Stimulated activated CD8-positive, alpha-beta memory T cell treated with anti-CD3 and anti-CD28 coated beads, Interleukin-7, amount 100 ng/mL, for 48 hours (primary cell): Measurements from ENCODE around the gene SSBP2.

Source experiments
- DNase-seq, 2 donors: peaks; one replicate each; pipeline ENCODE4 v3.0.0-alpha.2; 2020; ENCODE audit warnings: low read depth in 1 of 2; ENCODE audit errors: extremely low read depth in 1 of 2

Gene SSBP2

DNA sequence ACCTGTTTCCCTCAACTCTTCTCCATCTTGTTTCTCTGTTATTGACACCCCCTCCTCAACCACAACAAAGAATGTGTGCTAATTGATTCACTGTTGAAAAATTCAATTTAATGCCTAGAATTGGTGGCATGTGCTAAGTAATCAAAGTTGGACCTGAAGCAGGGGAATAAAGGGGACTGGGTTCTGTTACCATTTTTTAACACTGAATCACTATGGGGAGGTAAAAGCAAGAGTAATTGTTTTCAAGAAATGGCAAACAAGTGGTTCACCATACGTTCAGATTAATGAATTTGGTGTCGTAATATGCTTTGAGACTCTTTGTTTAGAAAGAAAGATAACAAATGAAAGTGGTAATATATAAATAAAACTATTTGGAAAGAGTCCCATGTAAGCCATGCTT lies 17.0 kb upstream of the SSBP2 start:
- no peak for DNase-seq

DNA sequence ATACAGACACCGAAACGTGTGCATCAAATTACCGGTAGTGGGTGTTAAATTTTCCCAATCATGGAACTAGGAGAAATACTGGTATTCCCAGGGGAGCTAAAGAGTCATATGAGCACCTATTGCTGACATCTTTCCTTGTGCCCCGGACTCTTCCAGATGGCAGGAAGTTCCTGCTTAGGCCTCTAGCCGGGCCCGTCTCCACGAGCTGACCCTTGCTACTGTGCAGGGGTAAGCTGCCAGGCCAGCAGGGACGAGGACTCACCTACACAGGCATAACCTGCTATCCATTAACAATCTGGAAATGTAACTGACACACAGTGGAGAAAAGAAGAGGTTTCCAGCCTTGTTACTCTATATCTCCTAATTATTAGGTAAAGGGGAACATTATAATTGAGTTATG lies 16.2 kb upstream of the SSBP2 start:
- no peak for DNase-seq

DNA sequence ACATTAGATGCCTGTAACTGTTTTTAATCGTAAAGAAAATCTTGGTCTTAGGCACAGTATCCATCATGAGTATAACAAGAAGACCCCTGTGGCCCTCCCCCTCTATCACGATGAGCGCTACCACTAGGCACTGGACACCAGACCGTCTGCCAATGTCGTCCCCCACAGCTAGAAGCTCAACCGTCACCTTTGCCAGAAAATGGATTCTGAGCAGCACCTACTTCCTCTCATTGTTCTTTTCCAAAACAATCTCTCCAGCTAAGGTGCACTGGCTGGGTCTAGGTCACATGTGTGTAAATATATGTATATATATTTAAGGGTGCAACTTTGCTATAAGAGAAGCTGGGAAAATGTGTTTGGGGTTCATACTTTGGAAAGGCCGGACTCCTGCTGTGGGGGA lies 15.7 kb upstream of the SSBP2 start:
- no peak for DNase-seq

DNA sequence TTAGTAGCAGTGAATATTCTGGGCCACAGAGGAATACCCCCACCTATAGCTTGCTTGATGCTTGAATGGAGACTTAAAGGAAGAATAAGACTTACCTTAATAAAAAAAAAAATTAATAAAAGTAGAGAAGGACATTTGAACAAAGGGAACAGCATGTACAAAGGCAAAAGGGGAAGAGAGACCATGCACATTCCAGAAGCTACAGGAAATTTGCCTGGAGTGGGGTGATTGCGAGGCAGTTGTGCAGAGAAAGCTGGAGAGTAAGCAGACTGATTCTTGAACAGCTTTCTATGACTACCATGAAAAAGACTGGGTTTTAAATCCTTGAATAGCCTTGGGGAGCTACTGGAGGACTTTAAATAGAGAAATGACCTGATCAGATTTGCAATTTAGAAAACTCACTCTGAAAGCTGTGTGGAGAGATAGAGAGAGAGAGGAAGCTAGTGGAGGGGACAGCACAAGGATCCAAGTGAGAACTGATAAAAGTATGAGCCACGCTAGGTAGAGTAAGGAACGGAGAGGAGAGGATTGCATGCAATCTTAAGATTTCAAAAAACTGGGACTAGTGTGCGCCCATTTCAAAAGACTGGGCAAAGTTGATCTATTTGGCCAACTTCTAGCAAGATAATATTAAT lies 12.5 kb upstream of the SSBP2 start:
- no peak for DNase-seq

DNA sequence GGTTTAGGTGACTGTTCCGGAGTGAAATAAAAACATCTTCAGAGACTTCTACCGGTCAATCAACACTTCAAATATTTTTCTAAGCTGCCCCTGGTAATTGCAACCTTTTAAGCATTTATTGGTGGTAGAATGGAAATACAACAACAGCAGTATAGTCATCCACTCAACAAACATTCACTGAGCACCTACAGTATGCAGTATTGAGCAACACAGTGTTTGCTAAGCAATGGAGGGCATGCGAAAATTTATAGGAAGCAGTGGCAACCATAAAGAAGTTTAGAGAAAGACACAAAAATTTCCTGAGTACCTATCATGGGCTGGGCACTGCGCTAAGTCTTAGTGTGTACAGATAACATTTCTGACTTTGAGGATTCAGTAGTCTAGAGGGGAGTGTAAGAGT lies 12.0 kb upstream of the SSBP2 start:
- DNase-seq = no peak

DNA sequence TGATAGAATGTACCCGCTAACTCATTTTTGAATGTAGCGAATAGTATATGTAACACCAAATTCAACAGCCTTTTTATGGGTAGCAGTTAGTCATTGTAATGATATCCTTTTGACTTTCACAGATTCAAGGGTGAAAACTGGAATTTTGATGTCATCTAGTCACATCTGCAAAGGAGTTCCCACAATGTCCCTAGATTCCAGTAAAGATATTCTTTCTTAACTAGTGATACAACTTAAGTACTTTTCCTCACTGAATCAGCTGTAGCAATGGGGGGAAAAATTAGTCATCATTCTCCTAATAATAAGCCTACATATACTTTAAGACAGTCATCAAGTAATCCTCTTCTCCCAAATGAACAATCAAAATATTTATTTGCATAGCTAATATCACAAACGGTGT lies 11.5 kb upstream of the SSBP2 start:
- no peak for DNase-seq

DNA sequence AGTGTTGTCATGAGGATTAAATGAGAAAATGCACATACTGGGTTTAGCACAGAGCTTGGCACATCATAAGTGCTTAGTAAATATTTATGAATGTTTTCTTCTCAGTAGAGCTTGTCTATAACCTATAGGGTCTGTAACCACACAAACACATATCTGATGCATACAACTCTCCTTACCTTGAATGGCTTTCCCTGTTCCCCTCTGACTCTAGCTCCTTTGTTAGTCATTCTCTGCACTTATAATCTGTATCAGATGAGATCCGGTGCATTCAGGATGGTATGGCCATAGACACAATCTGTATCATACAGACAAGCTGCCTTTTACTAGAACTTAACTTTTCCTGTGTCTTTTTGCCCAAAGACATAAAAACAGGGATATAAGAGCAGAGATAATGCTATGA lies 11.1 kb upstream of the SSBP2 start:
- DNase-seq = no peak

DNA sequence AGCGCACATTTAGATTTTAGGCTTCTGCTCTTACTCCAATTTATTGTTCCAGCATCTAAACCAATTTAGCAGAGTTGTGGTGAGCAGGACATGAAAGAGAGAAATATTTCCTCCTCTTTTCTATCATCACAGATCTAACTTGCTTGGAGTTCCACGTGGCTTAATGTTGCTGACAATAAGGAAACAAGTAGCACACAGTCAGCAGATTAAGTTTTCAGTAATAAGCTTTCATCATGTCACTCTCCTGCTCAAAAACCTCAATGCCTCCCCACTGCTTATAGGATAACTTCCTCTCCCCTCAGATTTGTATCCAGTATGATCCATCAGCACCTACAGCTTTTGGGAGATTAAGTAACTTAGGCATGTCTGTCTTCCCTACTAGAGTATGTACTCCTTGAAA lies 10.4 kb upstream of the SSBP2 start:
- no peak for DNase-seq

DNA sequence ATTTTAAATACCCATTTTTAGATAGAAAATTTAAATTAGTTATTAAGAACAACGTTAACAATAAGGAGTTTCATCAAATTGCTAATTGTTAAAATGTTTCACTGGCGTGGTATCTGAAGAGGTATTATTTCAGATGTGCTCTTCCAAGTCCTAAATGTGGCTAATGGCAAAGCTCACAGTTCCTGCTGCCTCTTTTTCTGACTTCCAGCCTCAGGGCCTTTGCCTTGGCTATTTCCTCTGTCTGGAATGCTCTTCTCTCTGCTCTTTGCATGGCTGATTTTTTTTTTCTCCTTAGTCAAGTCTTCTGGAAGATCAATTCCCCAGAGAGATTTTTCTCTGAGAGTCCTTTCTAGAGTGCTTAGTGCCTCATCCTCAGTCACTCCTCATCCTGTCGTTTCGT lies 9.6 kb upstream of the SSBP2 start:
- no peak for DNase-seq

DNA sequence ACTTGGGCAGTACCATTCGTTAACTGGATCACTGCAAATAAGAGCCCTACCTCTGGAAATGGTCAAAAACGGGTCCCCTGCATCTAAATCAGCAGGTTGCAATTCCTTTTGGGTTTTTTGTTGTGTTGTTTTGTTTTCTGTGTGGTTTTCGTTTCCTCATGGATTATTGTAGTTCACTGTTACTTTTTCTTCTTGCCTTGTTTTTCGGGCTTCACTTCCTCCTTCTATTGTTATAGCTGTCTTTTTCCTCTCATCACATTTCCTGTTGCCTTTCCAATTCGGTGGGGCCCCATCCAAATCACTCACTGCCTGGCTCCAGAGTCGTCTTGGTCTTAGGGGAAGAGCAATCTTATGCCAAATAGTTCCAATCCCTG lies 8.7 kb upstream of the SSBP2 start:
- no peak for DNase-seq

DNA sequence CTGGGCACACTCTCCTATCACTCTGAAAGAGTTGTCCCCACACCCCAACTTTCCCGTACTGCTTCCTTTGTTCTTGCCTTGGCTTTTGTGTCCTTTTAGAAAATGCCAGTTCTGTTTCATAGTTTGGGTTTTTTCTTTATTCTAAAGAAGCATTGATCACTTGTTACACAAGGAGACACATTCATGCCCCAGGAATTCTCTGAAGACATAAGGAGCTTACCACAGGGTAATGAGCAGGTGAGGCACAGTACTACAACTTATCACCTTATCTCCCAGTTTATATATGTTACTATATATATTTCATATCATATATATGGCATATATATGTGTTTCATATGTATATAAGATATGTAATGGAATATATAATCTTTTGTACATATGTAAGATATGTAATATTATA lies 6.5 kb upstream of the SSBP2 start:
- no peak for DNase-seq

DNA sequence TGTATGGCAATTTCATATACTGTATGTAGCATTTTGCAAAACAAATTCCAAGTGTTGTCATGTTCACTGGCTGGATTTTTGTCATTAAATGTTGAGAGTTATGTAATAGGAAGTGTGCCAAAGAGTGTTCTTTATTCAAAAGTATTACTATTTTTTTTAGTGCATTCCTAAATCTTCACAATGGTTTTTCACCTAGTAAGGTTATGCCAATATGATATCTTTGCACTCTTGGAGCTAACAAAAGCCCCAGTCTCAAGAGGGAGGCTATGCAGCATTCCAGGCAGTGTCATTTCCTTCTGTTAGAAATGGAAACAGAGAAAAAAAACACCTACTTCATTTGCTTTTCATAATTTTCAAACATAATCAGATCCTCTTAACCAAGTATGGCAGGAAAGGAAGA lies 5.1 kb upstream of the SSBP2 start:
- DNase-seq = no peak

DNA sequence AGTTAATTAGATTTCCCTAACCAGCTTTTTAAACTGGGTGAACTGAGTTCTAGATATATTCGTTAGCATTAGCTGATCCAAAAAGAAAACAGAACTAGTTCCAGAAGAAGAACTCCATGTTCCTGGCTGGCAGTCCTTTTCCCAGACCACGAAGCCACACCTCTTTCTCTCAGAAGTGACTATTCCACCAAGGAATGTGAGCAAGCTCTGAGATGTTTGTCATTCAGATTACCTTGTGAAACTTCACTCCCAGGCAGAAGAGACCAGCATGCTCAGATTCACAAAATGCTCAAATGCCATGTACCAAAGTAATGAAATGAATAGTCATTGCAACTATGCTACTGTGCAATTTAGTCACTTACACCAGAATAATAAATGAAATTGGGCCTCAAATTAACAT lies 4.4 kb upstream of the SSBP2 start:
- no peak for DNase-seq

DNA sequence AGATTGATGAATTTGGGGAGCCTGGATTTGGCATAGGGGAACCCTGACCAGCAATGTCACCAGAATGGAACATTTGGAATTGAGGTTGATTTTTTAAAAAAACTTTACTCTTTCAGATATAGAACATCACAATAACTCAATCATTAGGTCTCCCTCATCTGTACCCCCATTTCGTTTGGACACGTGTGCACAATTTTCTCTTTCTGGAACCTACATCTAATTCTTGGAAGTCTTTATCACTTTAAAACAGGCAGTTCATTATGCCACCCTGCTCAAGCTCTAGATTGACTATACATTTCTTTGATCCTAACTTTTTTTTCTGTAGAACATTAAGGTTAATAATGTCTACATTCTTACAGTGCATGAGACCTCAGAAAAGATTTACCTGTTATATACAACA lies 3.7 kb upstream of the SSBP2 start:
- no peak for DNase-seq

DNA sequence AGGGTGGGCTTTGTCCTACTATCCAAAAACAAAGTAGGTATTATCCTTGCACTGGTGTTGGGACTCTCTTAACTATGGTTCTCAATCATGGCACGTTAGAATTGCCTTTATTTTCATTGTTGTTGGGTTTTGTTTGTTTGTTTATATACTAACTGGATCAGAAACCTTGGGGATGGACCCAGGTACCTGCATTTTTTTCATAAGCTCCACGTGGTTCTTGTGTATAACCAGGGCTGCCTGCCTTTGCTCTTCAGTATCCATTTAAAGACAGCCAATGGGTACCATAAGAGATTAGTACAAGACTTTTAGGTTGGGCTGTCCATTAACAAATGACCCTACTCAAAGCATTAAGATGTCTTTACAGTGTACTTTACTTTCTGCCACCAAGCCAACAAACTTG lies 2.5 kb upstream of the SSBP2 start:
- no peak for DNase-seq

DNA sequence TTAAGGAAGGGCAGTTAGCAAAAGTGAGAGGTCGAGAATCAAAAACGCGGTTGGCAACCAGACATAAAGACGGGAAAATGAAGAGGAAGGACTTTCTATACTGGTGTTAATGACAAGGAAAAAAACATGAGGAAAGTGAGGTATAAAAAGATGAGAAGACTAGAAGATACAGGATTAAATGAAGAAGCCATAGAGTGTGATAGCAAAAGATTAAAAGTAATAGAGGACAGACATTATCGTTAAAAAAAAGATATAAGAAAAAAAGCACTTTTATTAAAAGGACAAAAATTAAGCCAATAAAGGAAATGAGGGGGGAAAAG lies 1.7 kb upstream of the SSBP2 start:
- no peak for DNase-seq

DNA sequence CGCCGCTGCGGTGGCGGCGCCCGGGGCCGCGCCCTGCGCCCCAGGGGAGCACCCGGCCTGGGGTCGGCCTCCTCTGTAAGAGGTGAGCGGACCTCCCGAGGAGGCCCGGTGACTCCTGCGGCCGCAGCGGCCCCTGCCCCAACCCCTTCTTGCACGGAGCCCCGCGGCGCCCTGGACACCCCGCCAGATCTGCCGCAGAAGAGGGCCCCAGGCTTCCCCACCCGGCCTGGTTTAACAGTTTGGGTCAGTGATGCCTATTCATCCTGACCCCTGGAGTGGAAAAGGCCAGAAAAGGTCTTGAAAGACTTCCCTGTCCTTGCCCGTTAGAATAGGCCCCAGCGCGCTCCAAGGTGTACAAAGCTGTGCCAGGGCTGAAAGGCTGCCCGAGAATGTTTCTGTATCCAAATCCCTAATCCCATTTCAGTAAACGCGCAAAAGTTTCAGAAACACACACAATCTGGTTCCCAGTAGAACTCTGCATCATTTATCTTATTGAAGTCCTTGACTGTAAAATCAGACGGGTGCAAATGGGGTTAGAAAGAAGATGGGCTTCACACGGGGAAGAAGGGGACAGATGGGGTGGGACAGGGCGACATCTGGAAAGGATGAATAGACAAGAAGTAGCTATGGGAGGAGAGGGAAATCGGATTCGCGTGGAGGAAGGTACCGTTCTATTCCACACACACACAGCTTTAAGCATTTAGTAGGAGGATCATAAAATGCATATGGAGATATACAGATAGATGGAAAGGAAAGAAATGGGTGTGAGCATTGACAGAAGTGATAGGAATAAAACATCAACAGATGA lies 1.1 kb upstream of the SSBP2 start:
- no peak for DNase-seq

DNA sequence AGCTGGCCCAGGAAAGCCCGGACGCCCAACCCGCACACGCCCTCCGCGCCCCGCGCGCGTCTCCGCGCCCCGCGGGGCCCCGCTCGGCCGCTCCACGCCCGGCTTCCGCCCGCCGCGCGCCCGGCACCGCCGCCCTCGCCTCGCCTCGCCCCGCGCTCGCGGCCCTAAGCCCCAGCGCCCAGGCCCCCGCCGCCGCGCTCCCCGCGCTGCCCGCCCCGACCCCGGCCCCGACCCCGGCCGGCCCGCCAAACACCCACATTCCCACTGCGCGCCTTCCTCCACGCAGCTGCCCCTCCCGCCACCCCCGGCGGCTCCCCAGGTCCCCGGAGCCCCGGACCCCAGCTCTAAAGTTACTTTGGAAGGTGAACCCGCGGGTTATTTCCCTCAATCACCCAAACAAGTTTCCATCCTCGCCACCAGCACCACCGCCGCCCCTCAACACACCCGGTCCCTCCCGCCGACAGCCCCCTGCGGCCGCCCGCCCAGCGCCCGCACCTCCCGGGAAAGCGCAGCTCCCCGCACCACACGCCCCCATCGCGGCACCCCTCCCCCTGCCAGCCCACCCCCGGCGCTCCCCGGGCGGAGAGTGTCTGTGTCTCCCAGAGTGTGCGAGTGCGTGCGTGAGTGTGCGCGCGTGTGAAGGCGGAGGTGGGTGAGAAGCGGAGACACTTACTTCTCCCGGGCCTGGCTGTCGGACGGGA lies 439 bp downstream of the SSBP2 start:
- DNase-seq = peak in 1 of 2 donors; percentile 6

DNA sequence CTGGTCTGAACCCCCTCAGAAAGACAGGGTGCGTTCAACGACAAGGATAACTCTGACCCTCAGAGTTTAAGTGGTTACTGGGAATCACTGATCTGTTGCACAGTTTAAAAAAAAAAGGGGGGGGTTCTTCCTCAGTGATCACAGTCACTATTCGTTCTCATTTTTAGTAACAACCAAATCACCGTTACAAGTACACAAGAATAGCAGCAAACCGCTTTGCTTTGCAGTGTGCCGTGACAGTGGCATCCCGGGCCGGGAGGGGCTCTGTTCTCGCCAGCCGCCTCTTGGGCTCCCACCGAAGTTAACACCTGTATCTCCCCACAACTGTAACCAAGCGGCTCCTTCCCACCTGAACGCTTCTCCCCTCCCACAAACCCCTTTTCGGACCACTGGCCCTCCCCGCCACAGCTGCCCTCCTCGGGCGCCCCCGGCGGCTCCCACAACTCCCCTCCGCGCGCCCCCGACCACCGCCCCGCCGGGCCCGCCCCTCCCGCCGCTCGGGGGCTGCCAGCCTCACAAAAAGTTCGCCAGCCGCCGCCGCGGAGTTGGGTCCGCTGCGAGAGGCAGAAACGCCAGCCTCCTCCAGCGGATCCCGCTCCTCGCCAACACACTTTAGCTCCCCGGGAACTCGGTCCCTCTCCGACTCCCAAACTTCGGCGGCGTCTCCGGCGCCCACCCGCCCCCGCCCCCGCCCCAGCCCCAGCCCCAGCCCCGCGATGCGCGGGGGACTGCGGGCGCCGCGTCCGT lies 1.2 kb downstream of the SSBP2 start:
- DNase-seq = peak; percentile 6 to 17

DNA sequence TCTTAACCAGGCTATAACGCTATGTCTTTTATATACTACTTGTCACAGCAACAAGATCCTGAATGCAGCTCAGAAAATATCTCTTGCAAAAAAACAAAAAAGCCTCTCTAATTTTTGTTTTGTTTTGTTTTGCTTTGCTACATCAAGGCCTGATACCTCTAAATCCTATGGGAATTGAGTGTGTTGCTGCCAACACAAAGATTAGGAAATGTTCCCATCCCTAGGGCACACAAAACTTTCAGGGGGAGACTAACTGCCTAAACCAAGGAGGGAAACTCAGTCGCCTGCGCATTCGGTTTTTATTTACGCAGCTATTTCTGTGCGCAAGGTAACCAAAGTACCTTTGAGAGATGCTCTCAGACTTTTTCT lies 1.7 kb downstream of the SSBP2 start:
- no peak for DNase-seq

DNA sequence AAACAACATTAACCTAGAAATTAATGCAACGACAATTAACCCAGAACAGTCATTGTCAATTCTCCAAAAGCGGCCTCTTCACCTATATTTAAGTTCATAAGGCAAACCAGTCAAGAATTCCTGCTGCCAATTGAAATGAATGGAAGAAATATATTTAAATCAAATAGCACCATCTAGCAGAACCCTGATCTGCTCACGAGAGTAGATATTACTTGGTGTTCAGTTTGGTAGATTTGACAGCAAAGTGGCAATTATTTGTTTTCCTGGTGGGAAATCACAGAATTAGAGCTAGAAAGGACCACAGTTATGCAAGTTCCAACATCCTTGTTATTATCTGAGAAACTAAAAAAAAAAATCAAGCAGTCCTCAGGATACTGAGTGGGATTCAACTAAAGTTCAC lies 2.3 kb downstream of the SSBP2 start:
- no peak for DNase-seq

DNA sequence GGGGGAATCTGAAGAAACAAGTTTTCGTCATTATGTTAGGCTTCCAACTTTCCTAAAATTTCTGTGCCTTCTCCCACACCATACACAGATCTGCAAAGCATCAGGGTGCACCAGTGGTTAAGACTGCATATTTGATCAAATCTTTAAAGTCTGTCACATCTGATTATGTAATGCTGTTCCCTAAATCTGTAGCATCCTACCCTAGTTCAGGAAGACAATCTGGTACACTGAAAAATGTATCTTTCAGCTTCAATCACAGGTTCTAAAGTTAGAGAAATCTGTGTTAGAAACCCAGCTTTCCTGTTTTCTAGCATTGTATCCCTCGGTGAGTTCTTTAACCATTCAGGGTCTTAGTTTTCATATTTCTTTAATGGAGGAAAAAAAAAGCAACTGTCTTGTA lies 3.9 kb downstream of the SSBP2 start:
- no peak for DNase-seq
